ENCODE data around the gene FOXR2. TPM values are rescaled to one million over a fixed set of nuclear protein-coding genes. Genes with fewer than 3 reads are reported as not detected.

FOXR2 gene
- polyA plus RNA-seq, 1 donor from 2014 or later = not detected

DNA sequence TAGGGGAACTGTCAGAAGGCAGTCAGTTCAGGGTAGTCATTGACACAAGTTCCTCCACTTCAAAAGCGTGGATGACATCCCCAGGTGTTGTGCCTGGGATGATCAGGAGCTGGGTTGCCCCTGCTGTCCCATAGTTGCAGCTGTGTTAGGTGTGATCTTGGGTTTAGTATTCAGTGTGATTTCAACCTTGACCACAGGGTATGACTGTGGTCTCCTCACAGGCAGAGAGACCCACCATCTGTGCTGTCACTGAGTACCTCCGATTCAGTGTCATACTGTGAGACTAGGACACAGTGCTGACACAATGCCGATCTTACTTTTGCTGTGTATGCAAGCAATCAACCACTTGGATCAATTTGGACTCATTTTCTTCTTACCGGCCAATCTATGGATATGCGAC is 25.2 kb downstream of the FOXR2 start:
- H3K79me2 ChIP-seq (replicated peaks; ENCODE audit: insufficient read depth, low read length) = no peaks in the 10 kb centered on the region
- H3K9me3 ChIP-seq (ENCODE audit: low read length) = no peaks in the 10 kb centered on the region
- H3K9me2 ChIP-seq (ENCODE audit: insufficient read depth, low read length) = no peaks in the 10 kb centered on the region
- H3K4me3 ChIP-seq (ENCODE audit: low read length) = no peak overlapping the region
- H2AFZ ChIP-seq (ENCODE audit: low read depth, low read length) = no peak overlapping the region
- no peaks in the 10 kb centered on the region for H3F3A ChIP-seq (ENCODE audit: insufficient read depth, low read length, poor library complexity, severe bottlenecking)
- H3K4me2 ChIP-seq (ENCODE audit: low read length) = no peak overlapping the region
- no peaks in the 10 kb centered on the region for H3K36me3 ChIP-seq (ENCODE audit: insufficient read depth, low read length)
- no peak overlapping the region for H3K9ac ChIP-seq (ENCODE audit: low read length)
- no peak overlapping the region for H3K27ac ChIP-seq (ENCODE audit: low read length)
- no peaks in the 10 kb centered on the region for H4K20me1 ChIP-seq (ENCODE audit: insufficient read depth)
- H3K27me3 ChIP-seq (ENCODE audit: insufficient read depth, low read depth, low read length) = no peaks in the 10 kb centered on the region
- no peak for TF ChIP-seq RAD21 (conservative IDR thresholded peaks at IDR 0.05)
- TF ChIP-seq SMC3 (conservative IDR thresholded peaks at IDR 0.05; ENCODE audit: poor library complexity) = no peak
- no peak for TF ChIP-seq EP300 (conservative IDR thresholded peaks at IDR 0.05; ENCODE audit: poor library complexity, severe bottlenecking)
- TF ChIP-seq MXI1 (conservative IDR thresholded peaks at IDR 0.05; ENCODE audit: poor library complexity, severe bottlenecking) = no peak
- no peak for TF ChIP-seq REST (IDR thresholded peaks at IDR 0.05; ENCODE audit: borderline replicate concordance)
- TF ChIP-seq, protein P1, sequence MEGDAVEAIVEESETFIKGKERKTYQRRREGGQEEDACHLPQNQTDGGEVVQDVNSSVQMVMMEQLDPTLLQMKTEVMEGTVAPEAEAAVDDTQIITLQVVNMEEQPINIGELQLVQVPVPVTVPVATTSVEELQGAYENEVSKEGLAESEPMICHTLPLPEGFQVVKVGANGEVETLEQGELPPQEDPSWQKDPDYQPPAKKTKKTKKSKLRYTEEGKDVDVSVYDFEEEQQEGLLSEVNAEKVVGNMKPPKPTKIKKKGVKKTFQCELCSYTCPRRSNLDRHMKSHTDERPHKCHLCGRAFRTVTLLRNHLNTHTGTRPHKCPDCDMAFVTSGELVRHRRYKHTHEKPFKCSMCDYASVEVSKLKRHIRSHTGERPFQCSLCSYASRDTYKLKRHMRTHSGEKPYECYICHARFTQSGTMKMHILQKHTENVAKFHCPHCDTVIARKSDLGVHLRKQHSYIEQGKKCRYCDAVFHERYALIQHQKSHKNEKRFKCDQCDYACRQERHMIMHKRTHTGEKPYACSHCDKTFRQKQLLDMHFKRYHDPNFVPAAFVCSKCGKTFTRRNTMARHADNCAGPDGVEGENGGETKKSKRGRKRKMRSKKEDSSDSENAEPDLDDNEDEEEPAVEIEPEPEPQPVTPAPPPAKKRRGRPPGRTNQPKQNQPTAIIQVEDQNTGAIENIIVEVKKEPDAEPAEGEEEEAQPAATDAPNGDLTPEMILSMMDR (IDR thresholded peaks at IDR 0.05; ENCODE audit: poor library complexity, severe bottlenecking) = no peak
- TF ChIP-seq POLR2AphosphoS5 (IDR thresholded peaks at IDR 0.05) = no peak

- H3K27ac ChIP-seq (ENCODE audit: low read length) = no peak overlapping the region
- H3F3A ChIP-seq (ENCODE audit: insufficient read depth, low read length, poor library complexity, severe bottlenecking) = no peaks in the 10 kb centered on the region
- H4K20me1 ChIP-seq (ENCODE audit: insufficient read depth) = no peaks in the 10 kb centered on the region
- H3K9ac ChIP-seq (ENCODE audit: low read length) = no peak overlapping the region
- H3K79me2 ChIP-seq (replicated peaks; ENCODE audit: insufficient read depth, low read length) = no peaks in the 10 kb centered on the region
- H2AFZ ChIP-seq (ENCODE audit: low read depth, low read length) = no peak overlapping the region
- H3K9me3 ChIP-seq (ENCODE audit: low read length) = no peaks in the 10 kb centered on the region
- no peak for TF ChIP-seq SMC3 (conservative IDR thresholded peaks at IDR 0.05; ENCODE audit: poor library complexity)
- TF ChIP-seq, protein P1 (IDR thresholded peaks at IDR 0.05; ENCODE audit: poor library complexity, severe bottlenecking) = no peak
- no peak for TF ChIP-seq EP300 (conservative IDR thresholded peaks at IDR 0.05; ENCODE audit: poor library complexity, severe bottlenecking)
- TF ChIP-seq TAF1 (IDR thresholded peaks at IDR 0.05; ENCODE audit: low read depth) = no peak
- no peak for TF ChIP-seq RAD21 (conservative IDR thresholded peaks at IDR 0.05)
- no peak for TF ChIP-seq POLR2AphosphoS5 (IDR thresholded peaks at IDR 0.05)
- no peak for TF ChIP-seq MXI1 (conservative IDR thresholded peaks at IDR 0.05; ENCODE audit: poor library complexity, severe bottlenecking)
- TF ChIP-seq EZH2 (IDR thresholded peaks at IDR 0.05; ENCODE audit: borderline replicate concordance, insufficient read depth, low read length, poor library complexity, severe bottlenecking) = no peak
- no peak for TF ChIP-seq REST (IDR thresholded peaks at IDR 0.05; ENCODE audit: borderline replicate concordance)
- H3K36me3 ChIP-seq (ENCODE audit: insufficient read depth, low read length) = no peaks in the 10 kb centered on the region
- H3K4me3 ChIP-seq (ENCODE audit: low read length) = no peak overlapping the region
- no peaks in the 10 kb centered on the region for H3K9me2 ChIP-seq (ENCODE audit: insufficient read depth, low read length)
- no peak overlapping the region for H3K4me2 ChIP-seq (ENCODE audit: low read length)
- no peaks in the 10 kb centered on the region for H3K27me3 ChIP-seq (ENCODE audit: insufficient read depth, low read depth, low read length)
Measured at GRCh38 chrX:55659931-55660330, 36.7 kb downstream of the FOXR2 start.

All from neural cell (in vitro differentiated cells).